Measurements from ENCODE around the gene PDE2A. TPM values are rescaled to one million over a fixed set of nuclear protein-coding genes. Genes with fewer than 3 reads are reported as not detected.

The PDE2A gene
- total RNA-seq, 1 experiment from 2014 or later = 3.7 TPM

- POLR2A ChIA-PET = interaction anchor here (1.0 kb wide), 1 partner anchor 100 kb away, joined by 3 read pairs; no protein-coding TSS in a partner anchor
- no peak for TF ChIP-seq TEAD1 (CRISPR knock-in tag; IDR thresholded peaks at IDR 0.05)
- TF ChIP-seq FOXK1 (CRISPR knock-in tag; IDR thresholded peaks at IDR 0.05) = no peak
- no peak for TF ChIP-seq RORB (CRISPR knock-in tag; IDR thresholded peaks at IDR 0.05)
- TF ChIP-seq NR1H2 (CRISPR knock-in tag; IDR thresholded peaks at IDR 0.05) = no peak
- no peak for TF ChIP-seq HMGXB4 (CRISPR knock-in tag; IDR thresholded peaks at IDR 0.05)
- TF ChIP-seq ETV6 (CRISPR knock-in tag; IDR thresholded peaks at IDR 0.05) = no peak
- TF ChIP-seq ZNF317 (CRISPR knock-in tag; IDR thresholded peaks at IDR 0.05; ENCODE audit: borderline replicate concordance, low read depth) = no peak
- no peak for TF ChIP-seq USF2 (CRISPR knock-in tag; IDR thresholded peaks at IDR 0.05)
- no peak for TF ChIP-seq PRDM15 (CRISPR knock-in tag; IDR thresholded peaks at IDR 0.05)
- TF ChIP-seq CDX4 (CRISPR knock-in tag; IDR thresholded peaks at IDR 0.05; ENCODE audit: borderline replicate concordance) = no peak
- TF ChIP-seq ZNF425 (CRISPR knock-in tag; conservative IDR thresholded peaks at IDR 0.05) = no peak
- no peak for TF ChIP-seq CREM (CRISPR knock-in tag; IDR thresholded peaks at IDR 0.05)
- no peak for TF ChIP-seq ZNF281 (CRISPR knock-in tag; IDR thresholded peaks at IDR 0.05)
- Mint-ChIP-seq H3K4me3 (peak overlapping the region; percentile 64), H3K9me3 (no peaks in the 10 kb centered on the region), H3K4me1 (peaks cover 18% of the 10 kb centered on the region), H3K27ac (no peak overlapping the region), H3K36me3 (no peaks in the 10 kb centered on the region), H3K27me3 (ENCODE audit: low read depth) (peaks cover 73% of the 10 kb centered on the region)
- CTCF ChIA-PET = interaction anchor here (0.6 to 13.3 kb wide), 12 partner anchors 9 to 361 kb away, joined by 3 to 461 read pairs (median 10); partner anchors contain the start of gene PDE2A
- ATAC-seq = no peak
- no peak for DNase-seq (ENCODE audit: low spot score)
These were observed 90.5 kb downstream of the PDE2A start for GRCh38 chr11:72583616-72584292.

Measured in WTC11 (cell line).